CD8-positive, alpha-beta memory T cell (primary cell): ENCODE data around the gene P2RY1. TPM values are rescaled to one million over a fixed set of nuclear protein-coding genes. Genes with fewer than 3 reads are reported as not detected.
"Not testable (repeated sequence)": the region's sequence is repeated elsewhere in the genome, so short reads cannot be mapped to it uniquely, and the experiment has no call there.

ENCODE experiments used
- CTCF ChIA-PET: fragments of 350-600 bp; sonication (Branson Sonifier 250); formaldehyde crosslinking; loops from one replicate; lab custom pipeline; 2021; ENCODE audit warnings: antibody characterized with exemption; lab: Charles Lee
- POLR2A ChIA-PET: fragments of 350-600 bp; sonication (Branson Sonifier 250); formaldehyde crosslinking; loops from one replicate; lab custom pipeline; 2021; ENCODE audit warnings: antibody characterized with exemption; lab: Charles Lee
- DNase-seq, 5 donors: peaks; one replicate each; pipeline versions ENCODE4 v3.0.0 to v3.0.0-alpha.2; 2020 to 2022; ENCODE audit warnings: mixed read lengths in 1 of 5
- H3K27ac ChIP-seq: one replicate; pipeline ENCODE4 v1.7.0; 2013; ENCODE audit warnings: low read depth, mild to moderate bottlenecking, low read length, moderate library complexity
- H3K27me3 ChIP-seq: 2 replicates; pipeline ENCODE4 v1.7.0; 2013; ENCODE audit warnings: low read length, mild to moderate bottlenecking; ENCODE audit not compliant: insufficient read depth, poor library complexity, severe bottlenecking
- H3K36me3 ChIP-seq: 2 replicates; pipeline ENCODE4 v1.7.0; 2013; ENCODE audit warnings: mild to moderate bottlenecking, low read length, moderate library complexity; ENCODE audit not compliant: insufficient read depth
- H3K4me1 ChIP-seq: 2 replicates; pipeline ENCODE4 v1.7.0; 2013; ENCODE audit warnings: mild to moderate bottlenecking, low read length, moderate library complexity; ENCODE audit not compliant: insufficient read depth
- H3K4me3 ChIP-seq: 2 replicates; pipeline ENCODE4 v1.7.0; 2013; ENCODE audit warnings: mild to moderate bottlenecking, low read length
- H3K9me3 ChIP-seq: 2 replicates; pipeline ENCODE4 v1.7.0; 2013; ENCODE audit warnings: mild to moderate bottlenecking, low read length
- H3K27ac Mint-ChIP-seq, 8 donors: one replicate each; pipeline ENCODE4 v1.8.0; 2020 to 2021; ENCODE audit warnings: mixed read lengths in 8 of 8, mild to moderate bottlenecking in 6 of 8, inconsistent platforms in 3 of 8, moderate library complexity in 3 of 8
- H3K27me3 Mint-ChIP-seq, 2 donors: one replicate each; pipeline ENCODE4 v1.8.0; 2020 to 2021; ENCODE audit warnings: mixed read lengths in 2 of 2, mild to moderate bottlenecking in 1 of 2, moderate library complexity in 1 of 2
- H3K36me3 Mint-ChIP-seq, 3 donors: one replicate each; pipeline ENCODE4 v1.8.0; 2020 to 2021; ENCODE audit warnings: mixed read lengths in 3 of 3, inconsistent platforms in 1 of 3, mild to moderate bottlenecking in 1 of 3
- H3K4me1 Mint-ChIP-seq, 3 donors: one replicate each; pipeline ENCODE4 v1.8.0; 2020 to 2021; ENCODE audit warnings: mixed read lengths in 3 of 3, inconsistent platforms in 1 of 3, mild to moderate bottlenecking in 1 of 3
- H3K4me3 Mint-ChIP-seq, 7 donors: one replicate each; pipeline ENCODE4 v1.8.0; 2020 to 2021; ENCODE audit warnings: mixed read lengths in 7 of 7, mild to moderate bottlenecking in 6 of 7, moderate library complexity in 4 of 7, inconsistent platforms in 2 of 7
- H3K9me3 Mint-ChIP-seq, 5 donors: one replicate each; pipeline ENCODE4 v1.8.0; 2020 to 2022; ENCODE audit warnings: mixed read lengths in 5 of 5, mild to moderate bottlenecking in 3 of 5, moderate library complexity in 2 of 5, inconsistent platforms in 1 of 5
- polyA plus RNA-seq: library from polyadenylated mRNA; unstranded; fragments of 300-500 nt; fragmentation: Illumina TruSeq; gene quantifications from one replicate; pipeline ENCODE4 v1.2.3, GENCODE V29; 2021
- total RNA-seq, 2 experiments: library from RNA; stranded (reverse); gene quantifications; one replicate each; pipeline ENCODE4 v1.2.3, GENCODE V29; 2021

Gene P2RY1
- total and polyA plus RNA-seq, 3 experiments from 2014 or later = 0.16 to 0.18 TPM; not detected in 1

GRCh38 chr3:152843955-152844354, 9.0 kb downstream of the P2RY1 start:
- no peaks in the 10 kb centered on the region for H3K9me3 ChIP-seq
- Mint-ChIP-seq H3K27me3 (peaks cover 3% of the 10 kb centered on the region in 2 donors), H3K36me3 (no peaks in the 10 kb centered on the region), H3K4me3 (no peak overlapping the region), H3K9me3 (peaks cover 0 to 8% (median 6%) of the 10 kb centered on the region in 5 donors), H3K4me1 (no peaks in the 10 kb centered on the region), H3K27ac (no peak overlapping the region)
- H3K4me1 ChIP-seq = no peaks in the 10 kb centered on the region
- ChIA-PET POLR2A (no interaction called here), CTCF (no interaction called here)
- no peaks in the 10 kb centered on the region for H3K36me3 ChIP-seq
- H3K4me3 ChIP-seq = no peak overlapping the region
- H3K27ac ChIP-seq = no peak overlapping the region
- H3K27me3 ChIP-seq = no peaks in the 10 kb centered on the region
- DNase-seq = no peak

DNA sequence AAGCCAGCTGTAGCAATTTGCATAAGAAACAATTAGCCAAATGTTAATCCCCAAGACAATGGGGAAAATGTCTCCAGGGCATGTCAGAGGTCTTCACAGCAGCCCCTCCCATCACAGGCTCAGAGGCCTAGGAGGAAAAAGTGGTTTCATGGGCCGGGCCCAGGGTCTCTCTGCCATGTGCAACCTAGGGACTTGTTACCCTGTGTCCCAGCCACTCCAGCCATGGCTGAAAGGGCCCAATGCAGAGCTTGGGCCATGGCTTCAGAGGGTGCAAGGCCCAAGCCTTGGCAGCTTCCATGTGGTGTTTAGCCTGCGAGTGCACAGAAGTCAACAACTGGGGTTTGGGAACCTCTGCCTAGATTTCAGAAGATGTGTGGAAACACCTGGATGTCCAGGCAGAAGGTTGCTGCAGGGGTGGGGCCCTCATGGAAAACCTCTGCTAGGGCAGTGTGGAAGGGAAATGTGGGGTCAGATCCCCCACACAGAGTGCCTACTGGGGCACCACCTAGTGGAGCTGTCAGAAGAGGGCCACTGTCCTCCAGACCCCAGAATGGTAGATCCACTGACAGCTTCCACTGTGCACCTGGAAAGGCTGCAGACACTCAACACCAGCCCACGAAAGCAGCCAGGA, 11.8 kb downstream of the P2RY1 start:
- CTCF ChIA-PET, H3K36me3 Mint-ChIP-seq, H3K27ac Mint-ChIP-seq, H3K9me3 ChIP-seq, H3K4me3 ChIP-seq, H3K27me3 Mint-ChIP-seq, H3K4me1 ChIP-seq, H3K36me3 ChIP-seq, H3K4me3 Mint-ChIP-seq, H3K4me1 Mint-ChIP-seq, POLR2A ChIA-PET, H3K27me3 ChIP-seq, H3K27ac ChIP-seq, DNase-seq: not testable (repeated sequence)
- H3K9me3 Mint-ChIP-seq = peaks cover 0 to 11% (median 6%) of the 10 kb centered on the region in 5 donors

GRCh38 chr3:152847599-152847998, 12.7 kb downstream of the P2RY1 start:
- CTCF ChIA-PET, H3K36me3 ChIP-seq, H3K4me3 ChIP-seq, H3K4me1 Mint-ChIP-seq, POLR2A ChIA-PET, H3K4me3 Mint-ChIP-seq, H3K36me3 Mint-ChIP-seq, H3K27me3 ChIP-seq, H3K9me3 ChIP-seq, DNase-seq, H3K27me3 Mint-ChIP-seq, H3K4me1 ChIP-seq, H3K27ac Mint-ChIP-seq, H3K27ac ChIP-seq: not testable (repeated sequence)
- peaks cover 2 to 11% (median 6%) of the 10 kb centered on the region in 5 donors for H3K9me3 Mint-ChIP-seq

GRCh38 chr3:152849996-152850578, 15.2 kb downstream of the P2RY1 start:
- Histone ChIP-seq H3K27ac (peak overlapping the region; percentile 26), H3K36me3 (no peaks in the 10 kb centered on the region), H3K4me3 (no peak overlapping the region), H3K9me3 (no peaks in the 10 kb centered on the region), H3K4me1 (no peaks in the 10 kb centered on the region), H3K27me3 (no peaks in the 10 kb centered on the region)
- no peak overlapping the region for H3K4me3 Mint-ChIP-seq
- H3K4me1 Mint-ChIP-seq = no peaks in the 10 kb centered on the region
- peaks cover 2 to 11% (median 6%) of the 10 kb centered on the region in 5 donors for H3K9me3 Mint-ChIP-seq
- no peak for DNase-seq
- no peak overlapping the region for H3K27ac Mint-ChIP-seq
- no peaks in the 10 kb centered on the region for H3K36me3 Mint-ChIP-seq
- ChIA-PET CTCF (no interaction called here), POLR2A (no interaction called here)
- no peaks in the 10 kb centered on the region for H3K27me3 Mint-ChIP-seq

DNA sequence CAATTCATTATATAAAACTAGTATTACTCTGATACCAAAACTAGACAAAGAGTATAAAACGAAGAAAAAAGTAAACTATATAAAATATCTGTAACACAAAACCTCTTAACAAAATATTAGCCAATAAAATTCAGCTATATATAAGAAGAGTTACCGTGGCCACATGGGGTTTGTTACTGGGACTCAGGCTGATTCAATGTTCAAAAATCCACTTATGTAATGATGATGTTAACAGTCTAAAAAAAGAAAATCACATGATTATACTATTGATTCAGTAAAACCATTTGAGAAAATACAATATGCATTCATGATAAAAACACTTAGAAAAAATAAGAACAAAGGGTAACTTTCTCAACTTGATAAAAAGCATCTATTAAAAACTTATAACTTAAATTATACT, 18.3 kb downstream of the P2RY1 start:
- H3K27me3 ChIP-seq = no peaks in the 10 kb centered on the region
- POLR2A ChIA-PET = no interaction called here
- H3K27ac ChIP-seq = no peak overlapping the region
- H3K9me3 Mint-ChIP-seq = peaks cover 0 to 8% (median 4%) of the 10 kb centered on the region in 5 donors
- H3K27ac Mint-ChIP-seq = no peak overlapping the region
- H3K4me3 Mint-ChIP-seq = no peak overlapping the region
- H3K36me3 ChIP-seq = no peaks in the 10 kb centered on the region
- H3K27me3 Mint-ChIP-seq = no peaks in the 10 kb centered on the region
- H3K36me3 Mint-ChIP-seq = no peaks in the 10 kb centered on the region
- H3K4me3 ChIP-seq = no peak overlapping the region
- DNase-seq = no peak
- no peaks in the 10 kb centered on the region for H3K9me3 ChIP-seq
- no peaks in the 10 kb centered on the region for H3K4me1 Mint-ChIP-seq
- no peaks in the 10 kb centered on the region for H3K4me1 ChIP-seq
- CTCF ChIA-PET = no interaction called here

DNA sequence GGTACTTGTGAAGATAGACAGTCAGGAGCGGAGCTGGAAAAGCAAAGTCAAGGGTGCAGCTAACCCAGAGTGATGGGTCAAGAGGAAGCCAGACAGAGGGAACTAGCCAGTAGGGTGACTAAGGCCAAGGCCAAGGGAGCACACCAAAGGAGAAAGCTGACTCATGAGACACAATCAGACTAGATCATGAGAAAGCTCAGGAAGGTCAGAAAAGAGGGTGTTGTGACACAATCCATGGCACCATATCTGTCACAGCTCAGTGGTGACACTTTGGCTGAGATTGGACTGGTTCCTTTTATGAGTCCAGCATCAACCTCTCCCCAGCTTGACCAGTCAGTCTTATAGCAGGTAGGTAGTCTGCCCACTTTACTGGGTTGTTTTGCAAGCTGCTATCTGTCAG, 22.2 kb downstream of the P2RY1 start:
- Mint-ChIP-seq H3K27ac (no peak overlapping the region), H3K4me3 (no peak overlapping the region), H3K27me3 (no peaks in the 10 kb centered on the region), H3K4me1 (no peaks in the 10 kb centered on the region), H3K9me3 (peaks cover 0 to 3% (median 0%) of the 10 kb centered on the region in 5 donors), H3K36me3 (no peaks in the 10 kb centered on the region)
- H3K4me1 ChIP-seq = no peaks in the 10 kb centered on the region
- POLR2A ChIA-PET = no interaction called here
- no peak for DNase-seq
- CTCF ChIA-PET = no interaction called here
- no peaks in the 10 kb centered on the region for H3K9me3 ChIP-seq
- H3K27me3 ChIP-seq = no peaks in the 10 kb centered on the region
- no peaks in the 10 kb centered on the region for H3K36me3 ChIP-seq
- no peak overlapping the region for H3K27ac ChIP-seq
- H3K4me3 ChIP-seq = no peak overlapping the region

GRCh38 chr3:152858170-152858800, 23.4 kb downstream of the P2RY1 start:
- no peak overlapping the region for H3K4me3 Mint-ChIP-seq

DNA sequence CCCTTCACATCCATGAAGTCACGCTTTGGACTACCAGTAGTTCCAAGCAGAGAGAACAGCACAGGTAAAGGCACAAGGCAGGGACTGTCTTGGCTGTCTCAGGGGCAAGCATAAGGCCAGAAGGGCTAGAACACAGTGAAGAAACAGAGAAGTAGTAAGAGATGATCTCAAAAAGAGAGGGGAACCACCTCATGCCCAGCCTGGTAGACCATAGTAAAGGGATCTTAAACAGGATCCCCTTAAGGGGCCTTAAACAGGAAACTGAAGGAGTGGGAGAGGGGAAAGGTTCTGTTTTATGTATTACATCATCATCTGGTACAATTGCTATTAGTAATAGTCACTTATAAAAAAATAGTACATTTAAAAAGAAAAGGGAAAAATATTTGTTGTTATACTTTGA, 25.8 kb downstream of the P2RY1 start:
- no peaks in the 10 kb centered on the region for H3K4me1 ChIP-seq
- no peak overlapping the region for H3K4me3 Mint-ChIP-seq
- ChIA-PET POLR2A (no interaction called here), CTCF (no interaction called here)
- no peaks in the 10 kb centered on the region for H3K4me1 Mint-ChIP-seq
- H3K27ac ChIP-seq = no peak overlapping the region
- no peaks in the 10 kb centered on the region for H3K36me3 ChIP-seq
- H3K27me3 ChIP-seq = no peaks in the 10 kb centered on the region
- no peak overlapping the region for H3K27ac Mint-ChIP-seq
- DNase-seq = no peak
- H3K27me3 Mint-ChIP-seq = no peaks in the 10 kb centered on the region
- H3K36me3 Mint-ChIP-seq = no peaks in the 10 kb centered on the region
- H3K9me3 Mint-ChIP-seq = peaks cover 0 to 3% (median 0%) of the 10 kb centered on the region in 5 donors
- no peaks in the 10 kb centered on the region for H3K9me3 ChIP-seq
- H3K4me3 ChIP-seq = no peak overlapping the region

More at GRCh38 chr3:152858170-152858800, 23.4 kb downstream of the P2RY1 start:
- no peaks in the 10 kb centered on the region for H3K27me3 Mint-ChIP-seq
- H3K27ac ChIP-seq = no peak overlapping the region
- no peaks in the 10 kb centered on the region for H3K4me1 ChIP-seq
- no peak overlapping the region for H3K4me3 ChIP-seq
- no peaks in the 10 kb centered on the region for H3K27me3 ChIP-seq
- CTCF ChIA-PET = no interaction called here
- no peaks in the 10 kb centered on the region for H3K4me1 Mint-ChIP-seq
- H3K9me3 Mint-ChIP-seq = peaks cover 0 to 3% (median 0%) of the 10 kb centered on the region in 5 donors
- POLR2A ChIA-PET = no interaction called here
- no peak for DNase-seq
- H3K36me3 Mint-ChIP-seq = no peaks in the 10 kb centered on the region
- H3K36me3 ChIP-seq = no peaks in the 10 kb centered on the region
- H3K9me3 ChIP-seq = no peaks in the 10 kb centered on the region
- H3K27ac Mint-ChIP-seq = no peak overlapping the region
